Fibroblast of skin of back (primary cell): ENCODE measurements around the gene METRN.
"Not testable (repeated sequence)": the region's sequence is repeated elsewhere in the genome, so short reads cannot be mapped to it uniquely, and the experiment has no call there.

Source experiments
- DNase-seq: peaks from one replicate; pipeline ENCODE4 v3.0.0-alpha.2; 2013

METRN gene

GRCh38 chr16:739560-740458 is 24.9 kb downstream of the METRN start:
- no peak for DNase-seq

- no peak for DNase-seq
Measured at GRCh38 chr16:740459-740763, 25.5 kb downstream of the METRN start.

- DNase-seq, result peak; percentile 89
Measured at GRCh38 chr16:740764-741505, 26.0 kb downstream of the METRN start, which contains the start of gene CIAO3. Gene CIAO3, minus strand, starts transcription at chr16:740997. Its CDS starts 12 bp downstream, at chr16:740985.

GRCh38 chr16:741986-742629 is 27.2 kb downstream of the METRN start:
- no peak for DNase-seq

GRCh38 chr16:742894-743293 is 28.0 kb downstream of the METRN start:
- DNase-seq, result not testable (repeated sequence)

GRCh38 chr16:743794-744500 is 29.0 kb downstream of the METRN start:
- no peak for DNase-seq

GRCh38 chr16:745739-746138 is 30.8 kb downstream of the METRN start:
- no peak for DNase-seq

GRCh38 chr16:746637-747036 is 31.7 kb downstream of the METRN start:
- no peak for DNase-seq

GRCh38 chr16:747978-748746 is 33.2 kb downstream of the METRN start:
- no peak for DNase-seq

- DNase-seq, result peak; percentile 69
Measured at GRCh38 chr16:749010-749409, 34.1 kb downstream of the METRN start.

- DNase-seq, result no peak
Measured at GRCh38 chr16:750485-750884, 35.6 kb downstream of the METRN start.

GRCh38 chr16:751152-752006 is 36.5 kb downstream of the METRN start:
- DNase-seq, result no peak

- no peak for DNase-seq
Measured at GRCh38 chr16:752007-752312, 37.0 kb downstream of the METRN start.

- not testable (repeated sequence) for DNase-seq
Measured at GRCh38 chr16:754121-754607, 39.2 kb downstream of the METRN start.

- no peak for DNase-seq
Measured at GRCh38 chr16:754656-755055, 39.7 kb downstream of the METRN start.

- DNase-seq, result no peak
Measured at GRCh38 chr16:756428-756827, 41.5 kb downstream of the METRN start.

GRCh38 chr16:759110-759910 is 44.4 kb downstream of the METRN start:
- no peak for DNase-seq

- DNase-seq, result no peak
Measured at GRCh38 chr16:760065-760464, 45.1 kb downstream of the METRN start.

GRCh38 chr16:760545-761343 is 45.8 kb downstream of the METRN start, which contains the start of gene MSLN:
Gene MSLN, plus strand, starts transcription at chr16:760734. Its CDS starts 1,947 bp downstream, at chr16:762681.
- DNase-seq, result no peak
